Neural progenitor cell (in vitro differentiated cells): ENCODE data around the gene ADA. TPM values are rescaled to one million over a fixed set of nuclear protein-coding genes. Genes with fewer than 3 reads are reported as not detected.

ENCODE experiments used
- DNase-seq: peaks from one replicate; pipeline ENCODE4 v3.0.0-alpha.2; 2016; ENCODE audit warnings: low spot score
- H2AFZ ChIP-seq: fragments of 200-600 bp; sonication (generic); replicated peaks from 2 replicates; pipeline ENCODE4 v1.6.1; 2016; ENCODE audit warnings: antibody characterized with exemption
- H3F3A ChIP-seq: fragments of 200-600 bp; sonication (generic); 2 replicates; pipeline ENCODE4 v1.6.1; 2016; ENCODE audit warnings: antibody characterized with exemption, low read depth
- H3K27ac ChIP-seq: fragments of 200-600 bp; sonication (generic); 2 replicates; pipeline ENCODE4 v1.5.1; 2016; ENCODE audit warnings: mild to moderate bottlenecking
- H3K27me3 ChIP-seq: fragments of 200-600 bp; sonication (generic); 2 replicates; pipeline ENCODE4 v1.6.1; 2016; ENCODE audit warnings: mild to moderate bottlenecking, moderate library complexity
- H3K36me3 ChIP-seq: fragments of 200-600 bp; sonication (generic); 2 replicates; pipeline ENCODE4 v1.5.1; 2016
- H3K4me1 ChIP-seq: fragments of 200-600 bp; sonication (generic); 2 replicates; pipeline ENCODE4 v1.6.1; 2016; ENCODE audit warnings: mixed run types
- H3K4me2 ChIP-seq: fragments of 200-600 bp; sonication (generic); 2 replicates; pipeline ENCODE4 v1.6.1; 2016
- H3K4me3 ChIP-seq: fragments of 200-600 bp; sonication (generic); 2 replicates; pipeline ENCODE4 v1.5.1; 2016
- H3K79me2 ChIP-seq: fragments of 200-600 bp; sonication (generic); 2 replicates; pipeline ENCODE4 v1.6.1; 2016; ENCODE audit warnings: low read depth
- H3K9ac ChIP-seq: fragments of 200-600 bp; sonication (generic); 2 replicates; pipeline ENCODE4 v1.6.1; 2016
- H3K9me3 ChIP-seq: fragments of 200-600 bp; sonication (generic); 2 replicates; pipeline ENCODE4 v1.5.1; 2016; ENCODE audit warnings: low read depth
- H4K20me1 ChIP-seq: fragments of 200-600 bp; sonication (generic); 2 replicates; pipeline ENCODE4 v1.6.1; 2016; ENCODE audit warnings: low read depth
- H3K27ac Mint-ChIP-seq: 3 replicates; pipeline ENCODE4 v1.8.0; 2021; ENCODE audit warnings: mixed read lengths
- H3K27me3 Mint-ChIP-seq: 2 replicates; pipeline ENCODE4 v1.8.0; 2022; ENCODE audit warnings: low read depth, mild to moderate bottlenecking, inconsistent platforms, moderate library complexity, mixed read lengths; ENCODE audit not compliant: insufficient read depth
- H3K36me3 Mint-ChIP-seq: 3 replicates; pipeline ENCODE4 v1.8.0; 2021; ENCODE audit warnings: mixed read lengths
- H3K4me1 Mint-ChIP-seq: 3 replicates; pipeline ENCODE4 v1.8.0; 2021; ENCODE audit warnings: mixed read lengths
- H3K4me3 Mint-ChIP-seq: 3 replicates; pipeline ENCODE4 v1.8.0; 2021; ENCODE audit warnings: mild to moderate bottlenecking, moderate library complexity, mixed read lengths
- H3K9me3 Mint-ChIP-seq: 3 replicates; pipeline ENCODE4 v1.8.0; 2020; ENCODE audit warnings: mixed read lengths
- CTCF ChIP-seq: fragments of 200-600 bp; sonication (generic); IDR thresholded peaks from 2 replicates; pipeline ENCODE4 v1.5.1; 2017; ENCODE audit warnings: antibody characterized with exemption, mild to moderate bottlenecking
- EZH2 ChIP-seq: fragments of 200-600 bp; sonication (generic); IDR thresholded peaks from 2 replicates; pipeline ENCODE4 v1.6.1; 2017; ENCODE audit warnings: antibody characterized with exemption, mild to moderate bottlenecking, moderate library complexity
- EZH2phosphoT487 ChIP-seq: fragments of 200-600 bp; sonication (generic); IDR thresholded peaks from 2 replicates; pipeline ENCODE4 v1.6.1; 2017; ENCODE audit warnings: antibody characterized with exemption
- total RNA-seq: library from RNA; depleted of rRNA; stranded (reverse); fragments of >200 nt; gene quantifications from 2 replicates; pipeline ENCODE4 v1.2.3, GENCODE V29; 2015; ENCODE audit warnings: low replicate concordance

Gene ADA
- total RNA-seq, 1 donor from 2014 or later: 29.7 TPM

- Histone ChIP-seq H3K4me2 (no peak overlapping the region), H3K36me3 (no peaks in the 10 kb centered on the region), H3K79me2 (no peaks in the 10 kb centered on the region), H3K4me3 (no peak overlapping the region), H3K4me1 (no peaks in the 10 kb centered on the region), H2AFZ (no peak overlapping the region), H3K9ac (no peak overlapping the region), H3K27me3 (no peaks in the 10 kb centered on the region), H3K27ac (no peak overlapping the region), H4K20me1 (peaks cover 10% of the 10 kb centered on the region), H3K9me3 (no peaks in the 10 kb centered on the region), H3F3A (no peaks in the 10 kb centered on the region)
- Mint-ChIP-seq H3K9me3 (no peaks in the 10 kb centered on the region), H3K36me3 (peaks cover 42% of the 10 kb centered on the region), H3K4me1 (peaks cover 13% of the 10 kb centered on the region), H3K27me3 (peaks cover 13% of the 10 kb centered on the region), H3K27ac (peak overlapping the region; percentile 70), H3K4me3 (no peak overlapping the region)
- no peak for DNase-seq
- TF ChIP-seq EZH2phosphoT487 (no peak), EZH2 (no peak), CTCF (no peak)
Measured at GRCh38 chr20:44620030-44620429, 31.5 kb downstream of the ADA start.

GRCh38 chr20:44619294-44619693, 32.2 kb downstream of the ADA start:
- peaks cover 10% of the 10 kb centered on the region for H4K20me1 ChIP-seq
- no peaks in the 10 kb centered on the region for H3K79me2 ChIP-seq
- no peaks in the 10 kb centered on the region for H3K27me3 ChIP-seq
- H3K36me3 ChIP-seq: no peaks in the 10 kb centered on the region
- peaks cover 38% of the 10 kb centered on the region for H3K36me3 Mint-ChIP-seq
- no peaks in the 10 kb centered on the region for H3K4me1 ChIP-seq
- TF ChIP-seq EZH2phosphoT487: no peak
- no peak for TF ChIP-seq CTCF
- TF ChIP-seq EZH2: no peak
- no peak overlapping the region for H3K4me2 ChIP-seq
- no peak overlapping the region for H3K4me3 Mint-ChIP-seq
- H3K9me3 Mint-ChIP-seq: no peaks in the 10 kb centered on the region
- DNase-seq: no peak
- peaks cover 17% of the 10 kb centered on the region for H3K4me1 Mint-ChIP-seq
- no peaks in the 10 kb centered on the region for H3K9me3 ChIP-seq
- H3K9ac ChIP-seq: no peak overlapping the region
- peak overlapping the region; percentile 79 for H3K27ac Mint-ChIP-seq
- H3F3A ChIP-seq: no peaks in the 10 kb centered on the region
- no peak overlapping the region for H3K27ac ChIP-seq
- peaks cover 12% of the 10 kb centered on the region for H3K27me3 Mint-ChIP-seq
- no peak overlapping the region for H3K4me3 ChIP-seq
- H2AFZ ChIP-seq: no peak overlapping the region

GRCh38 chr20:44618318-44618731, 33.2 kb downstream of the ADA start:
- no peaks in the 10 kb centered on the region for H3K9me3 Mint-ChIP-seq

More at GRCh38 chr20:44618318-44618731, 33.2 kb downstream of the ADA start:
- Mint-ChIP-seq H3K4me3 (no peak overlapping the region), H3K27ac (no peak overlapping the region), H3K27me3 (peaks cover 12% of the 10 kb centered on the region), H3K4me1 (peaks cover 17% of the 10 kb centered on the region), H3K36me3 (peaks cover 38% of the 10 kb centered on the region)
- Histone ChIP-seq H4K20me1 (peaks cover 10% of the 10 kb centered on the region), H3K27me3 (no peaks in the 10 kb centered on the region), H3K4me2 (no peak overlapping the region), H3K36me3 (no peaks in the 10 kb centered on the region), H2AFZ (no peak overlapping the region), H3F3A (no peaks in the 10 kb centered on the region), H3K79me2 (no peaks in the 10 kb centered on the region), H3K9ac (no peak overlapping the region), H3K4me3 (no peak overlapping the region), H3K4me1 (no peaks in the 10 kb centered on the region), H3K9me3 (no peaks in the 10 kb centered on the region), H3K27ac (no peak overlapping the region)
- no peak for TF ChIP-seq EZH2
- no peak for TF ChIP-seq CTCF
- TF ChIP-seq EZH2phosphoT487: no peak
- DNase-seq: no peak
